ENCODE measurements around the gene GGT7.
"Not testable (repeated sequence)": the region's sequence is repeated elsewhere in the genome, so short reads cannot be mapped to it uniquely, and the experiment has no call there.

The GGT7 gene

GRCh38 chr20:34872622-34873224 is at the start of gene GGT7:
Gene GGT7, minus strand, starts transcription at chr20:34872856. Its CDS starts 41 bp downstream, at chr20:34872815.
- peak; percentile 89 for DNase-seq (ENCODE audit: low read depth)

GRCh38 chr20:34921436-34921835 is 48.8 kb upstream of the GGT7 start:
- DNase-seq (ENCODE audit: low read depth) = peak; percentile 24

GRCh38 chr20:34920055-34920454 is 47.4 kb upstream of the GGT7 start:
- DNase-seq (ENCODE audit: low read depth) = no peak

- DNase-seq (ENCODE audit: low read depth) = no peak
Measured at GRCh38 chr20:34916774-34917354, 44.2 kb upstream of the GGT7 start.

- DNase-seq (ENCODE audit: low read depth) = no peak
Measured at GRCh38 chr20:34915749-34916455, 43.2 kb upstream of the GGT7 start.

GRCh38 chr20:34915131-34915530 is 42.5 kb upstream of the GGT7 start:
- no peak for DNase-seq (ENCODE audit: low read depth)

GRCh38 chr20:34907616-34908469 is 35.2 kb upstream of the GGT7 start:
- DNase-seq (ENCODE audit: low read depth) = peak; percentile 99

GRCh38 chr20:34904202-34904621 is 31.6 kb upstream of the GGT7 start:
- DNase-seq (ENCODE audit: low read depth) = no peak

- not testable (repeated sequence) for DNase-seq (ENCODE audit: low read depth)
Measured at GRCh38 chr20:34898731-34899130, 26.1 kb upstream of the GGT7 start.

- DNase-seq (ENCODE audit: low read depth) = not testable (repeated sequence)
Measured at GRCh38 chr20:34898129-34898528, 25.5 kb upstream of the GGT7 start.

- no peak for DNase-seq (ENCODE audit: low read depth)
Measured at GRCh38 chr20:34896086-34896621, 23.5 kb upstream of the GGT7 start.

GRCh38 chr20:34895465-34895864 is 22.8 kb upstream of the GGT7 start:
- no peak for DNase-seq (ENCODE audit: low read depth)

- no peak for DNase-seq (ENCODE audit: low read depth)
Measured at GRCh38 chr20:34894723-34895122, 22.1 kb upstream of the GGT7 start.

- no peak for DNase-seq (ENCODE audit: low read depth)
Measured at GRCh38 chr20:34892671-34893070, 20.0 kb upstream of the GGT7 start.

- peak; percentile 91 for DNase-seq (ENCODE audit: low read depth)
Measured at GRCh38 chr20:34891166-34892062, 18.8 kb upstream of the GGT7 start.

- no peak for DNase-seq (ENCODE audit: low read depth)
Measured at GRCh38 chr20:34888468-34888867, 15.8 kb upstream of the GGT7 start.

- DNase-seq (ENCODE audit: low read depth) = no peak
Measured at GRCh38 chr20:34887023-34887422, 14.4 kb upstream of the GGT7 start.

GRCh38 chr20:34886122-34886521 is 13.5 kb upstream of the GGT7 start:
- no peak for DNase-seq (ENCODE audit: low read depth)

- DNase-seq (ENCODE audit: low read depth) = no peak
Measured at GRCh38 chr20:34884260-34884659, 11.6 kb upstream of the GGT7 start.

GRCh38 chr20:34883809-34884208 is 11.2 kb upstream of the GGT7 start:
- DNase-seq (ENCODE audit: low read depth) = no peak

GRCh38 chr20:34883087-34883688 is 10.5 kb upstream of the GGT7 start:
- DNase-seq (ENCODE audit: low read depth) = no peak
